HFFc6 (cell line): ENCODE results near the gene NRN1. TPM values are rescaled to one million over a fixed set of nuclear protein-coding genes. Genes with fewer than 3 reads are reported as not detected.

ENCODE experiments used
- DNase-seq: peaks from one replicate; pipeline ENCODE4 v3.0.0-alpha.2; 2018
- H3K27ac Mint-ChIP-seq: 2 replicates; pipeline ENCODE4 v1.8.0; 2020; ENCODE audit warnings: mild to moderate bottlenecking, mixed read lengths
- H3K27me3 Mint-ChIP-seq: 2 replicates; pipeline ENCODE4 v1.8.0; 2021; ENCODE audit warnings: mild to moderate bottlenecking, moderate library complexity, mixed read lengths; ENCODE audit not compliant: insufficient read depth
- H3K36me3 Mint-ChIP-seq: 2 replicates; pipeline ENCODE4 v1.8.0; 2021; ENCODE audit warnings: low read depth, mixed read lengths
- H3K4me1 Mint-ChIP-seq: 2 replicates; pipeline ENCODE4 v1.8.0; 2020; ENCODE audit warnings: low read depth, mixed read lengths
- H3K4me3 Mint-ChIP-seq: 2 replicates; pipeline ENCODE4 v1.8.0; 2020; ENCODE audit warnings: mild to moderate bottlenecking, moderate library complexity, mixed read lengths
- H3K9me3 Mint-ChIP-seq: 2 replicates; pipeline ENCODE4 v1.8.0; 2020; ENCODE audit warnings: mild to moderate bottlenecking, mixed read lengths
- CTCF ChIP-seq: fragments of 200-600 bp; sonication (generic); IDR thresholded peaks from 2 replicates; pipeline ENCODE4 v1.5.0; 2021; ENCODE audit warnings: antibody characterized with exemption, mild to moderate bottlenecking
- total RNA-seq, 6 experiments: library from RNA; stranded (reverse); fragmentation: NEBNext Ultra II Directional; extraction: Animal tissue kit (Norgen Biotek cat#: 25700); gene quantifications; 2 replicates in 1 of 6; 3 replicates in 5 of 6; pipeline ENCODE4 v1.2.3, GENCODE V29; 2021

Gene NRN1
- total RNA-seq, 6 experiments from 2014 or later = not detected

- Mint-ChIP-seq H3K4me1 (peaks cover 11% of the 10 kb centered on the region), H3K36me3 (peaks cover 13% of the 10 kb centered on the region), H3K4me3 (no peak overlapping the region), H3K27ac (no peak overlapping the region), H3K27me3 (peaks cover 46% of the 10 kb centered on the region), H3K9me3 (peaks cover 18% of the 10 kb centered on the region)
- DNase-seq = no peak
- no peak for TF ChIP-seq CTCF
These were observed 2.9 kb downstream of the NRN1 start for GRCh38 chr6:6003621-6004366.

- peaks cover 13% of the 10 kb centered on the region for H3K36me3 Mint-ChIP-seq
- peaks cover 14% of the 10 kb centered on the region for H3K4me1 Mint-ChIP-seq
- peaks cover 49% of the 10 kb centered on the region for H3K27me3 Mint-ChIP-seq
- no peak overlapping the region for H3K27ac Mint-ChIP-seq
- H3K4me3 Mint-ChIP-seq = no peak overlapping the region
- TF ChIP-seq CTCF = no peak
- peaks cover 18% of the 10 kb centered on the region for H3K9me3 Mint-ChIP-seq
- no peak for DNase-seq
These were observed 3.7 kb downstream of the NRN1 start for GRCh38 chr6:6002848-6003620.

- H3K27me3 Mint-ChIP-seq = peaks cover 49% of the 10 kb centered on the region
- peaks cover 13% of the 10 kb centered on the region for H3K36me3 Mint-ChIP-seq
- DNase-seq = no peak
- H3K27ac Mint-ChIP-seq = no peak overlapping the region
- no peak for TF ChIP-seq CTCF
- peaks cover 17% of the 10 kb centered on the region for H3K4me1 Mint-ChIP-seq
- H3K9me3 Mint-ChIP-seq = peaks cover 18% of the 10 kb centered on the region
- H3K4me3 Mint-ChIP-seq = no peak overlapping the region
These were observed 4.5 kb downstream of the NRN1 start for GRCh38 chr6:6002005-6002847.

- DNase-seq = no peak
- no peak overlapping the region for H3K27ac Mint-ChIP-seq
- TF ChIP-seq CTCF = no peak
- no peak overlapping the region for H3K4me3 Mint-ChIP-seq
- peaks cover 13% of the 10 kb centered on the region for H3K36me3 Mint-ChIP-seq
- peaks cover 17% of the 10 kb centered on the region for H3K4me1 Mint-ChIP-seq
- H3K9me3 Mint-ChIP-seq = peaks cover 18% of the 10 kb centered on the region
- H3K27me3 Mint-ChIP-seq = peaks cover 45% of the 10 kb centered on the region
These were observed 5.3 kb downstream of the NRN1 start for GRCh38 chr6:6001443-6001842.
